HG02571 (cell line): ENCODE results near the gene DCHS2.
A peak's percentile ranks its signal among the peaks of the same experiment; 100 is the strongest.

Source experiments
- ATAC-seq: cut with Tn5 transposase; IDR thresholded peaks from one replicate; pipeline ENCODE4 v1.9.1; 2021; ENCODE audit warnings: mild to moderate bottlenecking, moderate library complexity; ENCODE audit not compliant: unreplicated experiment

The DCHS2 gene

DNA sequence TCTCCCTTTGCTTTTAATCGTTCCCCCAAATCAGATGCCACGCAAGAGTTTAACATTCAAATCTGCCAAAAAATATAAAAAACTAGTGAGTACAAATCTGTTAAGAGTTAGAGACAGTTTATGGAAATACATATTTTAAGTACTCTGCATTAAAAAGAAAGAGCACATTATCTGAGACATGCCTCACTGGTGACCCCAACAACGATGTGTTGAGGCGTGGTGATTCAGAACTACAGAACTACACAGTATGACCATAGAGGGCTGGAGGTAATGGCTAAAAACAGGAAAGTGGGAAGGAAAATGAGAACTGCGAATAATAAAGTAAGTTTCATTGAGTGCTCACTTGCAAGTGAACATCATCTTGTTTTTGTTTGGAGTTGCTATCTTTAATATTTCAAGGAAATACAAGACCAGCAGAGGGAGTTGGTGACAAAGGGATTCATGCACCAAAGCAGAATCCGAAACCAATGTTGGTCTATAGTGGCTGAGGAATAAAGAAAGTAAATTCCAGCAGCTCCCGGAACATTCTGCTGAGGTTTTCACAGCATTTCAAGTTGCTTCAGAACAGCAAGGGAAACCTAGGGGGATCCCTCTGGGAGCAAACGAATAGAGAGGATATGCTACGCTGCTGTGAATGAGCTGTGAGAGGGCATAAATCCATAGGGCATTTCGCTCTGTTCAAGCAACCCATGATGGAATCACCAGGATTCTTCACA lies 92.2 kb downstream of the DCHS2 start:
- no peak for ATAC-seq

DNA sequence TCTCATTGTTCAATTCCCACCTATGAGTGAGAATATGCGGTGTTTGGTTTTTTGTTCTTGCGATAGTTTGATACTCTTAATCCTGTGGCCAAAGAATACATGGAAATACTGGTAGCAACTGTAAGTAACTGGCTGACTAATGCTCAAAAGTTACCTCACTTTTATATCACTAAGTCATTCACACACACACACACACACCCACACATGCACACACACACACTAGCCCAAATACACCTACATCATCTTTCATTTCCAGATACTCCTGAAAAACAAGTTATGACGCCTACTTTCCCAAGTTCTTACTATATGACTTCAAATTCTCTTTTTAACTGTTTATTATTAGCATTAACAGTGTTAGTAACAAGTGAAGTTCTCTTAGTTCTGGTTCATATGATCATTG lies 101.3 kb downstream of the DCHS2 start:
- no peak for ATAC-seq

DNA sequence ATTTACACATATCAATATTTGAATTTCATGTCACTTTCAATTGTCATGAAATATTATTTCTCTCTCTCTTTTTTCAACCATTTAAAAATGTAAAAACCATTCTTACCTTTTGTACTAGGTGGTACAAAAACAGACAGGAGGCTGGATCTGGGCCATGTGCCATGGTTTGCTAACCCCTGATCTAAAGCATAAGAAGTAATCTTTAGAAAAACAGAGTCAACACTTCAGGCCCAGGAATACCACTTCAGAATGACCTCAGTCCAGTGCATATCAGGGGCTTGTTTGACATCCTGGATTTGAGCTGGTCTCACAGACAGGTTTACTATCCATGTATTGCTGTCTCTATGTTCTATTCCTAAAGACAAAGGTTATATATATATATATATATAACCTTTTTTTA lies 102.5 kb downstream of the DCHS2 start:
- no peak for ATAC-seq

DNA sequence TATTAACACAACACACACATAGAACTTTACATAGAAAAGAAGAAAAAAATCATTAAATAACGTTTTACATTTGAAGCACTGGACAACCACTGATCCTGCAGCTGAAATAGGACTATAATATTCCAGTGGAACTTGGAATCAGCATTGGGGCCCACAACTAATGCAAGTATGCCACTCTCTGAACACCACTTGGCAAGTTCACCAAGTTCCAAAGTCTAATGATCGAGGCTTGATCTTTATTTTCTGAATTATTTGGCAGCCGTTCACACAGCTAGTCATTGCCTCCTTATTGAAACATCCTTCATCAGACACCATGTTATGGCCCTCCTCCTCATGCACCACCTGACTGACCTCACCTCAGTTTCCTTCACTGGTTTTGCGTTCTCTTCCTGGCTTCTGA lies 107.6 kb downstream of the DCHS2 start:
- no peak for ATAC-seq

DNA sequence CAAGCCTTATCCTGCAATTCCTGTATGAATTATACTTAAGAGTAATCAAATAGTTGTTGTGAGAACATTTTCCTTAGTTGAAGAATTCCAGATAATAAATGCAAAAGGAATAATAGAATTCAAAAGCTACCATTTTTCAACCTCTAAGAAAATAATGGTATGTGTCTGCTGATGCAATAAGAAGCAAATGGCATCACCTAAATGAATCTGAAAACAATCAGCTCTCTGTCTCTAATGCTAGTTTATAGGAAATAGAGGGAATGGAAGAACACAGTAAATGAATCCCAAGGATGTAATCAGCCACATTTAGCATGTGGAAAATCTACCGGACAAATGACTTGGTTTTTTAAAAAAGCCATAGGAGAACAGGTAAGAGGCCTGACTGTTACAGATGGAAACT lies 115.1 kb downstream of the DCHS2 start:
- ATAC-seq = no peak

DNA sequence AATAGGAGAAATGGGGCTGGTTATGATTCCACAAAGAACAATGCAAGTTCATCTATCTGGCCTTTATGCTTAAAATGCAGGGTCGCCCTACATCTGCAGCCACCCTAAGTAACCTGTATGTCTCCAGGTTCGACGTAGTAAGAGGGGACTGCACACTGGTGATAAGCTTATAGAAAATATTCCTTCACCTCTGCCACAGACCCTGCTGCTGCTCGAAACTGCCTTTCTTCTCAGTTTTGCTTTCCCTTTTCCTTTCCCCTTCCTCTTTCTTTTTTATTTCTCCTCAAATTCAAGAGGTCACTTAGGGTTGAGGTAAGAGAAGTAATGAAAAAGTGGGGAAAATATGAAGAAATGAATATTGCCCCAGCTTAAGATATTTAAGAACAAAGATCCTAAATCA lies 123.5 kb downstream of the DCHS2 start:
- peak; percentile 70 for ATAC-seq

DNA sequence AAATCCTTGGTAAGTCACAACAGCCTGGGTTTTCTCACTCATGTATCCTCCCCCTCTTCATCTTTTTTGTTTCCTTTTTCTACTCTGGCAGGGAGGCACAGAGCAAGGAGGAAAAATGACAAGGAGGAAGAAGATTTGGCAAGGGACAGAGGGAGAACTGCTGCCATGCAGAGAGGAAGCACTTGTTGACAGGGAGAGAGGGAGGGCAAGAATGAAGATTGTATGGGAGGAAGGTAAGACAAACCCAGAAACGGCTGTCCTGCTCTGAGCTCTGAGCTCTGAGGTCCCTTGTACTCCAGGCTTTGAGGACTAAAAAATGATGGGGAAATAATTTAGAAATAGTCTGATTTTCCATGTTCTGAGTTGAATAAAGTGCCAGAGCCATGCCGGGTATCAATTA lies 123.9 kb downstream of the DCHS2 start:
- ATAC-seq = peak; percentile 24

DNA sequence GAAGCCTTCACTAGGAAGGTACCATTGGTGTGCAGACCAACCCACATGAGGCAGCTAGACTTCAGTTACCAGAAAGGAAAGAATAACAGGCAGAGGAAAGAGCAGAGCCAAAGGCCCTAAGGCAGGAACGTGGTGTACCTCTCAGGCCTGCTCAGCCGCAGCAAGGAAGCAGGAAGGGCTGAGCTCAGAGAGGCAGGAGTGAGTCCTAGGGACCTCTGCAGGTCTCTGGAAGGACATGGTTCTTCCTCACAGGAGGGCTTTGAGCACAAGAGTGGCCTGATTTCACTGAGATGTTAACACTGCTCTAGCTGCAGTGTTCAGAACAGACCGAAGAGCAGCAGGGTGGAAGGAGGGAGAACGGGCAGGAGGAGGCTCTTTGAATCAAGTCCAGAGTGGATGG lies 124.6 kb downstream of the DCHS2 start:
- no peak for ATAC-seq

DNA sequence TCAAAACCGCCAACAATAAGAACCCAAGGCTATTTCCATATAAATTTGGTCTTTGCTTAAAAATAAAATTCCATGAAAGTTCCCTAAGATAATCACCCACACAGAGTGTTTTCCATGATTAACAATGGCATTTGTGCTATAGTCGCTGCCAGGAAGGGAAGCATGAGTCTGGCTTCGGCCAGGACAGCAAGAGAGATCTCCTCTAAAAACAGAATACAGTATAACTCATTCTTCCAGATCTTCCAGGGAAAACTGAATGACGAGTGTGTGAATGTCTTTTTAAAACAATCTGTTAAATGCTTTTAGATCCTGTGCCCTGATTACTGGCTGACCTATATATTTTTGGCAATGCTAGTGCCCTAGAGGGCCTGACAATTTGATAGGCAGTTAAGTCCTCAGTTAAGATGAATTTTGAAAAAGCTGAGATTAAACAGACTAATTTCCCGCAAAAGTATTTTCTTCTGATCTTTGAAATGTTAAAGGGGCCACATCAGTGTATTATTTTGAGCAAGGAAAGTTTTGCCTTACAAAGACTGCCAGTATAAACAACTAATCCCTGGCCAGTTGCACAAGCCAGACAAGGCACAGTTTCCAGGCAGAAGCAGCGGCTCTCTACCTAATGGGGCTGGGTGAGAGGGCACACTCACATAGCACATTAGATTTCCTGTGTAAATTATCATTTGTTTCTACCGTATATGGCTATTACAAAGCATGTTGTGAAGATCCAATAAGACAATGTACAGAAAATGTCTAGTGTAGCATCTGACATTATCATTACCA lies 127.3 kb downstream of the DCHS2 start:
- no peak for ATAC-seq

DNA sequence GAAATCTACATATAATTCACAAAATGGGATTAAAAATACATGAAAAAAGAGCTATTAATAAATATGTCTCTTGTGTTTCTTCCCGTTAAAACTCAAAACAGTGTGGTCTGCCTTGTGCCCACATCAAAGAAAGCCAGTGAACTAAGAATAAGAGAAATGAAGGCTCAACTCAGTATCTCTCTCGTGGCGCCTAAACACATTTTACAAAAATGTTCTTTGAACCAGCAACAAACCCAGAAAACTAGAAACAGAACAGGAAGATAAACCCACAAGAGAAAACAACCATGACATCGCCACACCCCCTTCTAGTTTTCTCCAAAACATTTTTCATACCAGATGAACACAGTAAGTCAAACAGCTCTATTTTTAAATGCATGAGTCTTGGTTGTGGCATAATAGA lies 130.1 kb downstream of the DCHS2 start:
- ATAC-seq = no peak

DNA sequence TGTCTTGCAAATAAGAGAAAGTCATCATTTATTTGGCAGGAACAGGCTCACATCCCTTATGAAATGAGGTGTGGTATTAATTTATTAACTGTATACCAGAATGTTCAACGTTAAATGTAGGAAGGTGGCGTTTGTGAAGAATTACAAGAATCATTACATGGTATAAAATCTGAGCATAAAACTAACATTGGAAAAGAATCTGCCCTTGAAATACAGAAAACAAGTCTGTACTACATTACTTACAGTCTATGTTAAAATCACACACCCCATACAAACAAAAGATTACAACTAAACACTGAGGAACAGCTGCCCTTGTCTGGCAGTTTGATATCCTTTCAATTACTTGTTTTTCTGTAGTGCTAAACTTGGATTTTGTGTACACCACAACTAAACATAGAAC lies 131.1 kb downstream of the DCHS2 start:
- ATAC-seq = no peak

DNA sequence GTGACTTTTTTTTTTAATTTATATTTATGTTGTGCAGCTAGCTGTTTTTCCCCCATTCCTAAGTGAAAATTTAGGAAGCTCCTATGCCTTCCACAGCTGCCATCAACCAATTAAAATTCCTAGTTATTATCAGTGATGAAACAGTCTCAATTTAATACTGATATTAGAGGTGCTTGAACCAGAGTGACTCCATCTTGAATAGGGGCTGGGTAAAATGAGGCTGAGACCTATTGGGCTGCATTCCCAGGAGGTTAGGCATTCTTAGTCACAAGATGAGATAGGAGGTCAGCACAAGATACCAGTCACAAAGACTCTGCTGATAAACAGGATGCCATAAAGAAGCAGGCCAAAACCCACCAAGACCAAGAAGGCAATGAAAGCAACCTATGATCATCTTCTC lies 136.7 kb downstream of the DCHS2 start:
- no peak for ATAC-seq

DNA sequence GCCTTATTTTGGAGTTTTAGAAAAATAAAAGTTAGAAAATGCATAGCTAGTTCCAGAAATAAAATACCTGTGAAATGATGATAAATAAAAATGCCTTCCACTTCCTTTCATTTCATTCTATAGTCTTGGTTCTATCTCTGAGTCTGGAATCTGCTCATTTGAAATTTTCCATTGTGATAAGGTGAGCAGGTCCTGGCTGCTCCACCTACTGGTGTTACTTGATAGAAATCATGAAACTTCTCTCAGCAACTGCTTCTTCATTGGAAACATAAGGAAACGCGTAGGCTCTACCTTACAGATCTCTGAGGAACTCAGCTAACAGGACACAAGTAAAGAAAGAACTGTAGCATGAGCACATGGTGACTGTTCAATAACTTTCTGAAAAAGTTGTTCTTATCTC lies 141.8 kb downstream of the DCHS2 start:
- no peak for ATAC-seq

DNA sequence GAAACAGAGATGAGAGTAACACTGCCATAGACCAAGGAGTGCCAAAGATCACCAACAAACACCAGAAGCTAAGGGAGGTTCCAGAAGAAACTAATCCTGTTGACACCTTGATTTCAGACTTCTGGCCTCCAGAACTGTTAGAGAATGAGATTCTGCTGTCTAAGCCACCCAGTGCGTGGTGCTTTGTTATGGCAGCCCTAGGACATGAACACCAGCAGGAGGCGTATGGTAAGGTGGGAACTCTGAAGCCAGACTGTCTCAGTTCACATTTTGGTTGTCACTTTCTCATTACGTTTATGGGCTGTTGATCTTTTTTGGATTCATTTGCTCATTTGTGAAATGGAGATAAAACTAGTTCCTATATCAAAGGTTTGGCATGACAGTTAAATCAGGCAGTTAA lies 142.9 kb downstream of the DCHS2 start:
- no peak for ATAC-seq

DNA sequence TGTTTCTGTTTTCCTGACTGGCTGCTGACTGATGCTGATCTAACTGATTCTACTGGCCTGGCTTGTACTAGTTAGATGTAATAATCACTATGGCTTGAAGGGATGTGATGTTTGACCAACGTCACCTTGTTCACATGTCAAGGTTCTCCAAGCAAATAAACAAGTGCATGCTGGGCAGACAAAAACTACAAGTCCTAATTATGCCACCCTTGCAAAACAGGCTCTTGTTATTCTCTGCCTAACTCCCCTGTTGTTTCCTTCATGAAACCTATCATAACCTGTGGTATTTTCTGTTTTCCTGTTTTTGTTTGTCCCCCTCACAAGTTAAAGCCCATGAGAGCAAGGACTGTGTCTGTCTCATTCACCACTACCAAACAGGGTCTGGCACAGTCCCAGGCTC lies 146.2 kb downstream of the DCHS2 start:
- ATAC-seq = no peak

DNA sequence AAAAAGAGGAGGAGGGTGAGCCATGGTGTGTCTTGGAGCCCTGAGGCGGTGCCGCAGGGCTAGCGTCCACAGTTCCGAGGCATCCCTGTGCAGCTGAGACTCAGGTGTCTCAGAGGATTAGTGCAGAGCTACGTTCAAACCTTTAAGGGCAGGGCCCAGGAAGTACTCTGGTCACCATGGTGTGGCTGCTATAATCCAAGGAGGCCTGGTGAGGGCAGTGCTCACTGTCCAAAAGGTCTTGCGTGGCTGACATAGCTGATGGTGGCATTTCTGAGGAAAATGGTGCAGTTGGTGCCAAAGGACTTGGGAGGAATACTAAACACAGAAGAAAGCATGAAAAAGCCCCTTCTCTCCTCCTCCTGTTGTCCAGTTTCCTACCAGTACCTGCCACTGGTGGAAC lies 146.9 kb downstream of the DCHS2 start:
- no peak for ATAC-seq

DNA sequence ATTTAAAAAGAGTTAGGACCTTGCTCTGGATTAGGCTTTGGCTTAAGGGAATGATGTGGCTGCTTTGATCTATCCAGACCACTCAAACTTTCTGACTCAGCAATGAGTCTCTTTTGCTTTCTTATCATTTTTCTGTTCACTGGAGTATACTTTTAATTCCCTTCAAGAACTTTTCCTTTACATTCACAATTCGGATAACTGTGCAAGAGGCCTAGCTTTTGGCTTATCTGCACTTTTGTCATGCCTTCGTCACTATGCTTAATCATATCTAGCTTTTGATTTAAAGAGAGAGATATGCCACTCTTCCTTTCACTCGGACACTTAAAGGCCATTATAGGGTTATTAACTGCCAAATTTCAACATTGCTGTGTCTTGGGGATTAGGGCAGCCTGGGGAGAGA lies 147.9 kb downstream of the DCHS2 start:
- no peak for ATAC-seq

DNA sequence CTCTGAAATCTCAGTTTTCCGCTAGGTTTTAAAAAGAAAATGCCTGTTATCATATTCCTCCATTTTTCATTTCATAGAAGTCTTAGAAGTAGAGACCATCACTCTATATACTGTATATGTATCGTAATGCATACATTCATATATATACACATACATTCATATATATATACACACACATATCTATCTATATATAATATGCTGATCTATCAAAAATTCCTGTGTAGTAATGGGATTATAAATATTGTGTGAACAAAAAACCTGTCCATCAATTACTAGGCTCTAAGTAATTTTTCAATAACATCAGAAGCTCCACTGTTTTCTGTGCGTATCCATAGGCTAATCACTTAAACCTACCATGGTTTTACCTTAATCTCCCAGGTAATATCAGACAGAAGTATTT lies 150.2 kb downstream of the DCHS2 start:
- no peak for ATAC-seq

DNA sequence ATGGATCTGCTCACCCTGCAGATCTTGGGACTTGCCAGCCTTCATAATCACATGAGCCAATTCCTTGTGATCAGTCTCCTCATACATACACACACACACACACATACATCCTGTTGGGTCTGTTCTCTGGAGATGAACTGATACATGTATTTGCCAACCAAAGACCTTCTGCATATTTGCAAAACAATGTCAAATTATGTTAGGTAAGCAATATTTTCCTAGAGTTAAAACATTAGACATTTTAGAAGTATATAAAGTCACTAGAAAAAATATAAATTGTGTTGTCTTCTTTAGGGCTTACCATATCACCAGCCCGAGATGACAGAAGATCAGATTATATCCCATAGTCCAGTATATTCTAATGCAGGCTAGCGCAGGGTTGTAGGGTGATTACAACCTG lies 156.0 kb downstream of the DCHS2 start:
- ATAC-seq = no peak

DNA sequence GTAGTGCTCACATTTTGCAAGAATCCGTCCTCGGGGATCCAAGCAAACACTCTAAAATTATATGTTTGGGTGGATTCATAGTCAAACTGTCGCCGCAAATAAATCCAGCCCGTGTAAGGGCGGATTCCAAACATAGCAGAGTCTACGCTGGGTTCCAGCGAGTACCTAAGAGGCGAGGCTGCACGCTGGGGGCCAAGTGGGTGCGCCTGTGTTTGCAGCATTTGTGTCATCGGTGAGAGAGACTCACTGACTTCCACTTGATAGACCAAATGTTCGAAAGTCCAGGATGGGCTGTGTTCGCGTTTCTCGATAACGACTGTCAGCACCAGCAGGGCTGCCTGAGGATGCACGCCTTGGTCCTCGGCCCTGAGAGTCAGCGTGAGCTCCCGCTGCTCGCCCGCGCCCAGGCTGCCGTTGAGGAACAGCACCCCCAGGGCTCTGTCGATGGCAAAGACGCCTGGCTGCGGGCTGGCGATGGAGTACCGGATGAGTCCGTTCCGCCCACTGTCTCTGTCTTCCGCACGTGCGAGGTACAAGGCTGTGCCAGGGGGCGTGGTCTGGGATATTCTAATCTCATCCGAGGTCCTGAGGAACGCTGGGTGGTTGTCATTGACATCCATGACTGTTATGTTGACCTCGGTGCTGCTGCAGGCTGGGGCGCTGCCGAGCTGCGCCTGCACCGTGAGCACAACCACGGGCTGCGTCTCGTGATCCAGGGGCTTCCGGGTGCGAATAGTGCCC lies 158.7 kb downstream of the DCHS2 start:
- peak; percentile 90 for ATAC-seq

DNA sequence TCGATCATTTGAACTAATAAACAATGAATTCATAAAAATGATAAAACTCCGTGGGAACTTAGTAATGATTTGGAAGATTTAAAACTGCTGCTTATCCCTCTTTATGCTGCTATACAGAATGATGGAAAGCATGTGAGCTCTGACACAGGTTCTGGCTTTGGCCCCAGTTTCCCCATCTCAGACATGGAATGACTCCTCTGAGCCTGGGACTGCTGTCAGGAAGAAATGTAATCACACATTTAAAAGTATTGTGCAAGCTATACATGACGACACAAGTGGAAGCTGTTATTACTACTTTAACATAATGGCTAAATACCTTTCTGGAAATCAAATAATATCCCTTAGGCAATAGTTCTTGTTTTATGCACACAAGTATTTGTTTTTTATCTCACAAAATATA lies 161.7 kb downstream of the DCHS2 start:
- no peak for ATAC-seq

DNA sequence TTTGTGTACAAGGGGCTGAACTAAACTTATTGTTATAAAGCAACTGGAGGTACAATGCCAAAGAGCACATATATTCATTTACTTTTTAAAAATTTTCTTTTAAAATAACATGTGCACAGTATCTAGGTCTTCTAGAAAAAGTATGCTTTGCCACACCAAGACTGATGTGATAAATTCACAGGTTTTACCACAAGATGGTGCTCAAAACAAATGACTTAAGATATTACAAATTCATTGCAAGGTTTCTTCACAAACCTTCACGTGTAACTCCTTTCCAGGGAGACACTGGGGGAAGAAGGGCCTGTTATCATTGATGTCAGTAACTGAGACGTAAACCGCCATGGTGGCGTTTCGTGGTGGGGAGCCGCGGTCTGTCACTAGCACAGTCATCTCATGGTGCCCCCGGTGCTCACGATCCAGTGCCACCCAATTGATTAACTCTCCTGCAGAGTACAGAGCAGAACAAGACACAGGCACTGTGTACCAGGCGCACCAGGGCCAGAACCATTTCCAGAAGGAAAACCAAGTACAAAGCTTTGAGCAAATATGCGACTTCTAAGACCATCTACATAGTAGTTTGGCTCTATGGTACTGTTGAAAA lies 162.2 kb downstream of the DCHS2 start:
- no peak for ATAC-seq
